BJ (cell line): Measurements from ENCODE around the gene CASTOR1. TPM values are rescaled to one million over a fixed set of nuclear protein-coding genes. Genes with fewer than 3 reads are reported as not detected.

Experiments used
- CTCF ChIA-PET: fragments of 350-600 bp; formaldehyde crosslinking; extraction: SDS; loops from one replicate; lab custom pipeline; 2021; ENCODE audit warnings: antibody characterized with exemption, inconsistent platforms; lab: Yijun Ruan, JAX
- POLR2A ChIA-PET: fragments of 300-600 bp; sonication (Branson Sonifier 250); formaldehyde crosslinking; extraction: SDS; loops from one replicate; lab custom pipeline; 2021; ENCODE audit warnings: antibody characterized with exemption; lab: Charles Lee
- DNase-seq: peaks from one replicate; pipeline ENCODE4 v3.0.0-alpha.2; 2011; ENCODE audit warnings: low read depth
- H3K27me3 ChIP-seq: 2 replicates; pipeline ENCODE4 v1.6.0; 2011; ENCODE audit warnings: low read length; ENCODE audit not compliant: control insufficient read depth, insufficient read depth
- H3K36me3 ChIP-seq: 2 replicates; pipeline ENCODE4 v1.5.1; 2011; ENCODE audit warnings: low read length; ENCODE audit not compliant: control insufficient read depth, insufficient read depth
- H3K4me3 ChIP-seq: 2 replicates; pipeline ENCODE4 v1.5.1; 2011; ENCODE audit warnings: low read depth, mild to moderate bottlenecking, control low read depth, low read length
- polyA plus RNA-seq: library from polyadenylated mRNA; depleted of rRNA; stranded (reverse); fragments of >200 nt; gene quantifications from 2 replicates; pipeline ENCODE4 v1.2.3, GENCODE V29; 2011
- TF ChIP-seq, protein P1 (sequence below): IDR thresholded peaks from 2 replicates; pipeline ENCODE4 v1.5.1; 2011; ENCODE audit warnings: low read depth, mild to moderate bottlenecking, control low read depth, inconsistent platforms, low read length, moderate library complexity; ENCODE audit not compliant: insufficient read depth

The CASTOR1 gene
- polyA plus RNA-seq, 1 experiment, result 16.4 TPM

DNA sequence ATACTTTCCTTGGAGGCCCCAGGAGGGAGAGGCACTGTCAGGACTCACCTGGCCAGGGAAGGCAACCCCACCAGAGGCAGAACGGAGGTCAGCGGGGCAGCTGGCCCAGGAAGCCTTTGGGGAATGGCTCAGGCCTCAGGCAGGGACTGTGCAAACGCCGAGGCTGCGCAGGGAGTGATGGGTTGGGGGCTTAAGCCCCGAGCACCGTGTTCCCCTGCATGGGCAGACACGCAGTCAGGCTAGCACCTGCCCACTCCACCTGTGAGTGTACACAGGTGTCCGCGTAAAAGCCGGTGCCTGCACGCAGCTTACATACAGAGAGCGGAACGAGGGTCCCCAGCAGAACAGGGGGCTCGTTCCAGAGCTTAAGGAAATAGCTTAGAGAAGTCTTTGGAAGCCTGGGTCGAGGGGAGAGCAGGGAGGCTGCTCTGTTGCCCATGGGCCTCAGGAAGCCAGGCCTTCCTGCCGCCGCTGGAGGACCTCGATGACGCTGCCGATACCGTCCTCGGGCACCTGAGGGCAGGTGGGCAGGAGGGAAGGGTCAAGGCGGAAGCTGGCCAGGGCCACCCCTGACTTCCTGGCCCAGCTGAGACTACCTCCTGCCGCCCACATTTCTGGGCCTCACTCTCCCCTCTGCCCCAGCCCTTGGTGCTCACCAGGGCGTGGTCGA lies 4.0 kb downstream of the CASTOR1 start:
- CTCF ChIA-PET, result interaction anchor here (1.0 to 10.6 kb wide), 10 partner anchors 9 to 177 kb away, joined by 3 to 204 read pairs (median 8); partner anchors contain the start of genes CCDC157, RNF215, SEC14L2 and SF3A1
- no peak overlapping the region for H3K4me3 ChIP-seq

DNA sequence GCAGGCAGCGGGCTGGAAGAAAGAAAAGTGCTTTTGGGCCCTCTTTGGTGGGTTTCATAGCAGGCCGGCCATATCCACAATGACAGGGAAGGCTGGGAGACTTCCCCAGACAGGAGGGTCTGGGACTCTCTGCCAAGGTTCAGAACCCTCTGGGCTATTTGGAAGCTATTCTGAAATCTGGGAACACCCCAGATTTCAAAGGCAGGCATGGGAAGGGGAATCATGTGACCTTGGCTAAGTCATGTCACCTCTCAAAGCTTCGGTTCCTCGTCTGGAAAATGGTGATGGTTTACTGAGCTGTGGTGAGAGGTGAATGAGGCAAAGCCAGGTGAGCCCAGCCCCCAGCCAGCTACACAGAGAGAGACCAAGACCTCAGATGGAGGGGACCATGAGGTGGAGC lies 4.6 kb downstream of the CASTOR1 start:
- TF ChIP-seq, protein P1, sequence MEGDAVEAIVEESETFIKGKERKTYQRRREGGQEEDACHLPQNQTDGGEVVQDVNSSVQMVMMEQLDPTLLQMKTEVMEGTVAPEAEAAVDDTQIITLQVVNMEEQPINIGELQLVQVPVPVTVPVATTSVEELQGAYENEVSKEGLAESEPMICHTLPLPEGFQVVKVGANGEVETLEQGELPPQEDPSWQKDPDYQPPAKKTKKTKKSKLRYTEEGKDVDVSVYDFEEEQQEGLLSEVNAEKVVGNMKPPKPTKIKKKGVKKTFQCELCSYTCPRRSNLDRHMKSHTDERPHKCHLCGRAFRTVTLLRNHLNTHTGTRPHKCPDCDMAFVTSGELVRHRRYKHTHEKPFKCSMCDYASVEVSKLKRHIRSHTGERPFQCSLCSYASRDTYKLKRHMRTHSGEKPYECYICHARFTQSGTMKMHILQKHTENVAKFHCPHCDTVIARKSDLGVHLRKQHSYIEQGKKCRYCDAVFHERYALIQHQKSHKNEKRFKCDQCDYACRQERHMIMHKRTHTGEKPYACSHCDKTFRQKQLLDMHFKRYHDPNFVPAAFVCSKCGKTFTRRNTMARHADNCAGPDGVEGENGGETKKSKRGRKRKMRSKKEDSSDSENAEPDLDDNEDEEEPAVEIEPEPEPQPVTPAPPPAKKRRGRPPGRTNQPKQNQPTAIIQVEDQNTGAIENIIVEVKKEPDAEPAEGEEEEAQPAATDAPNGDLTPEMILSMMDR, result no peak
- H3K4me3 ChIP-seq, result no peak overlapping the region
- CTCF ChIA-PET, result interaction anchor here (1.0 to 10.6 kb wide), 6 partner anchors 20 to 177 kb away, joined by 3 to 204 read pairs (median 32); partner anchors contain the start of genes MTFP1, RNF215, SEC14L2 and TBC1D10A
- no peaks in the 10 kb centered on the region for H3K27me3 ChIP-seq
- H3K36me3 ChIP-seq, result peaks cover 9% of the 10 kb centered on the region
- POLR2A ChIA-PET, result no interaction called here
- DNase-seq, result no peak

More for the DNA sequence above, 4.0 kb downstream of the CASTOR1 start:
- TF ChIP-seq, protein P1, result no peak
- peaks cover 9% of the 10 kb centered on the region for H3K36me3 ChIP-seq
- H3K27me3 ChIP-seq, result no peaks in the 10 kb centered on the region
- no peak for DNase-seq
- POLR2A ChIA-PET, result no interaction called here

DNA sequence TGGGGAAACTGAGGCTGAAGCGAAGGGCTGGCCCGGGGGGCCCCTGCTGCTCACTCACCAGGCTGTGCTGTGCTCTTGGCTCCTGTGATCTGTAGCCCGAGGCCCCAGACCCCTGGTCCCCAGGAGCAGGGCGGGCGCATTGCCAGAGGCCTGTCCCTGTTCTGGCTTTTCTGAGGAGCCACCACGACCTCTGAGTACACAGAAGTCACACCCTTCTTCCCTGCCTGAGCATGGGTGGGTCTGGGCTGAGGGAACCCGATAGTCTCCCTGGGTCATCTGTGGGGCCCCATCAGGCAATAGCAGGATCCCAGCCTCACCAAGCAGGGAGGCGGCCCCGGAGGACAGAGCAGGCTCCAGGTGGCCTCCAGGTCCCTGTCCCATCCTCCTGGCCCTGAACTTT lies 5.1 kb downstream of the CASTOR1 start:
- H3K4me3 ChIP-seq, result no peak overlapping the region
- ChIA-PET CTCF (interaction anchor here (1.0 to 10.6 kb wide), 5 partner anchors 20 to 176 kb away, joined by 3 to 204 read pairs (median 5); partner anchors contain the start of genes MTFP1, RNF215 and SEC14L2), POLR2A (no interaction called here)
- no peaks in the 10 kb centered on the region for H3K27me3 ChIP-seq
- DNase-seq, result no peak
- TF ChIP-seq, protein P1, result no peak
- peaks cover 9% of the 10 kb centered on the region for H3K36me3 ChIP-seq

DNA sequence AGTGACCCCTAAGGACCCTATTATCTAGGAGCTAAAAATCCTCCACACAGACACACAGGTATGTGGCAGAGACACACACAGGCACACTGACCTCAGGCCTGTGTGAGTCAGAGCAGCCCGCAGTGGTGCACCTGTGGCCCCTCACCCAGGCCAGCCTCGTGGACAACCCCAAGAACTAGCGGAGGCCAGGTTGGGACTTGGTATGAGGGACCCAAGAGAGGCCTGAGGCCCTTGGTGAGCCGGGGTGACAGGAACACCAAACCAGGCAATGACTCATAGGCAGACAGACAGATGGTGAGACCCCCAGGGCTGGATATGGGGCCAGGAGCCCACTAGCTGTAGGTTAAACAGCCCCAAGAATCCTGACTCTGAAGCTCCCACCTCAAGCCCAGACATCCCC lies 6.0 kb downstream of the CASTOR1 start:
- CTCF ChIA-PET, result interaction anchor here (0.8 to 10.6 kb wide), 5 partner anchors 18 to 175 kb away, joined by 3 to 204 read pairs (median 5); partner anchors contain the start of genes RNF215 and SEC14L2
- DNase-seq, result no peak
- Histone ChIP-seq H3K36me3 (peaks cover 9% of the 10 kb centered on the region), H3K4me3 (no peak overlapping the region), H3K27me3 (no peaks in the 10 kb centered on the region)
- POLR2A ChIA-PET, result no interaction called here
- TF ChIP-seq, protein P1, result no peak

DNA sequence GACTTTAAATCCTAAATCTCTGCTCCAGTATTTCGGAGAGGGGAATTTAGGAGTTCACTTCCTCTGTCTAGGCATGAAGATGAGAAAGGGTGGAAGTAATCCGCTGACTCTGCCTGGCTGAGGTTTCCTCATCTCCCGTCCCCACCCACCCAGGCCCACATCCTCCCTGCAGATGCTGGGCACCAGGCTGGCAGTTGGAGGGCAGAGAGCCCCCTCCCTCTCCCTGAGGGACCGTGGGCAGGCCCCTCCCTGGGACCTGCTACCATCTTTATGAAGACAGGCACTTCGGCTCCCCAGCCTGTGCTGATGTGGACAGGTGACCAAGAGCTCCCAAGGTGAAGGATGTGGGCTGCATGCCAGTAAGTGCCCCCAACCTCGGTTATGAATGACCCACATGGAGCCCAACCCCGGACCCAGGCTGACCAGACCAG lies 6.7 kb downstream of the CASTOR1 start:
- H3K4me3 ChIP-seq, result no peak overlapping the region
- TF ChIP-seq, protein P1, result no peak
- H3K27me3 ChIP-seq, result no peaks in the 10 kb centered on the region
- POLR2A ChIA-PET, result no interaction called here
- peaks cover 9% of the 10 kb centered on the region for H3K36me3 ChIP-seq
- DNase-seq, result no peak
- CTCF ChIA-PET, result interaction anchor here (0.8 to 10.6 kb wide), 6 partner anchors 13 to 106 kb away, joined by 3 to 204 read pairs (median 3); partner anchors contain the start of genes RNF215 and SEC14L2
